OCI-LY3 (cell line): ENCODE data around the gene GCKR.

Source experiments
- CTCF ChIP-seq: fragments of 200-600, 300-600 bp; sonication (generic); IDR thresholded peaks from 2 replicates; pipeline ENCODE4 v1.5.1; 2014; ENCODE audit warnings: antibody characterized with exemption, low read length, low read depth
- EZH2phosphoT487 ChIP-seq: fragments of 200-600 bp; shearing (Covaris generic); IDR thresholded peaks from 2 replicates; pipeline ENCODE4 v1.6.1; 2018; ENCODE audit warnings: antibody characterized with exemption, mixed run types, low read depth

- no peak for TF ChIP-seq CTCF
- no peak for TF ChIP-seq EZH2phosphoT487
Observed at GRCh38 chr2:27522400-27522945, 25.8 kb downstream of the GCKR start.
